Kidney (tissue), 14 donors: ENCODE data around the gene ADAMTS8. TPM values are rescaled to one million over a fixed set of nuclear protein-coding genes. Genes with fewer than 3 reads are reported as not detected.

ENCODE experiments used
- DNase-seq, 5 donors: peaks; one replicate each; pipeline ENCODE4 v3.0.0-alpha.2; 2013 to 2020
- FAIRE-seq: peaks from 2 replicates; lab custom pipeline; 2012; peaks lifted over from hg19 to GRCh38; lab: Jason Lieb, UNC
- H3K27ac ChIP-seq, 2 donors: one replicate each; pipeline ENCODE4 v1.7.0; 2013; ENCODE audit warnings: low read depth in 2 of 2, low read length in 2 of 2, inconsistent platforms in 1 of 2
- H3K27me3 ChIP-seq: one replicate; pipeline ENCODE4 v1.7.1; 2013; ENCODE audit warnings: low read length, inconsistent platforms; ENCODE audit not compliant: control insufficient read depth, insufficient read depth
- H3K36me3 ChIP-seq, 3 donors: one replicate each; pipeline versions ENCODE4 v1.7.0 to v1.7.1; 2013; ENCODE audit warnings: low read length in 3 of 3, control low read depth in 1 of 3, inconsistent platforms in 1 of 3; ENCODE audit not compliant: insufficient read depth in 3 of 3, control insufficient read depth in 2 of 3
- H3K4me1 ChIP-seq, 3 donors: one replicate each; pipeline versions ENCODE4 v1.7.0 to v1.7.1; 2013; ENCODE audit warnings: low read length in 3 of 3, inconsistent platforms in 1 of 3, low read depth in 1 of 3; ENCODE audit not compliant: control insufficient read depth in 2 of 3, insufficient read depth in 2 of 3
- H3K4me3 ChIP-seq, 3 donors: one replicate each; pipeline versions ENCODE4 v1.7.0 to v1.8.1; 2013; ENCODE audit warnings: low read length in 3 of 3, control low read depth in 1 of 3, inconsistent platforms in 1 of 3
- H3K9ac ChIP-seq, 3 donors: one replicate each; pipeline versions ENCODE4 v1.7.0 to v1.7.1; 2013; ENCODE audit warnings: low read length in 3 of 3, control low read depth in 1 of 3, inconsistent platforms in 1 of 3
- H3K9me3 ChIP-seq, 3 donors: one replicate each; pipeline versions ENCODE4 v1.7.0 to v1.7.1; 2013; ENCODE audit warnings: low read length in 3 of 3, control low read depth in 1 of 3, inconsistent platforms in 1 of 3; ENCODE audit not compliant: control insufficient read depth in 2 of 3, insufficient read depth in 1 of 3
- CTCF ChIP-seq: IDR thresholded peaks from 3 replicates; pipeline ENCODE4 v1.5.1; 2012; ENCODE audit warnings: mild to moderate bottlenecking, moderate library complexity, borderline replicate concordance; ENCODE audit not compliant: insufficient read depth; ENCODE audit errors: extremely low read depth
- intact Hi-C: fragments of 100-400 bp; cut with DNase I; formaldehyde crosslinking; loops from one replicate; pipeline ENCODE4 v1.11.1; 2022
- polyA plus RNA-seq: library from polyadenylated mRNA; stranded (reverse); fragments of 350-450 nt; fragmentation: Illumina TruSeq; extraction: RNeasy Lipid Tissue Mini Kit (QIAGEN cat#74804); gene quantifications from one replicate; pipeline ENCODE4 v1.2.3, GENCODE V29; 2014; ENCODE audit warnings: low read depth, low replicate concordance; ENCODE audit not compliant: insufficient read depth
- total RNA-seq: library from RNA; stranded (reverse); fragmentation: NEBNext Ultra II Directional; extraction: Animal tissue kit (Norgen Biotek cat#: 25700); gene quantifications from one replicate; pipeline ENCODE4 v1.2.1, GENCODE V29; 2021
- donor health status: control.
- donor health status: control.
- donor health status: control.
- donor health status: control.
- donor health status: control.
- donor health status: DM: yes; HTN: yes; CAD: no.
- donor health status: Normal renal cell carcinoma (clear cell type).

ADAMTS8 gene
- total and polyA plus RNA-seq, 2 donors from 2014 or later, result 1.2 to 1.6 TPM

- no peak for DNase-seq
- Histone ChIP-seq H3K9ac (no peak overlapping the region), H3K27ac (no peak overlapping the region)
Observed at GRCh38 chr11:130422251-130422995, 6.0 kb downstream of the ADAMTS8 start.

DNA sequence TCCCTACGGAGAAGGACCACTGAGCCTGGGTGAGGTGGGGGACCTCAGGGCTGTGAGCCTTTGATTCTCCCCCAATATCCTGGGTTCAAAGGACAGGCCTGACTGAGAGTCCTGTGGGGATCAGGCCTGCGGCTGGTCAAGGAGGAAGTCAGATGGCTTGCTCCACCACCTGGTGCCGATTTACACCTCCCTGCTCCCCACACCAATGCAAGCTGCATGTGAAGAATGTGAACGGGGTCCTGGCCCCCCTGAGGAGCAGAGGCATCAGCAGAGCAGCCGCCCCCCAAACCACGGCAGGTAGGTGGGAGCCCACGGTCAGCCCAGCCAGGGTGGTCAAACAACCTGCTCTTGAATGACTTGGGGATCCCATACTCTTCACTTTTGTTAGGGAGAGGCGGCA is 6.7 kb downstream of the ADAMTS8 start:
- FAIRE-seq, result no peak
- Histone ChIP-seq H3K27me3 (peaks cover 6% of the 10 kb centered on the region), H3K9ac (no peak overlapping the region), H3K4me3 (no peak overlapping the region), H3K36me3 (no peaks in the 10 kb centered on the region), H3K4me1 (peaks cover 0 to 2% (median 0%) of the 10 kb centered on the region in 3 donors), H3K27ac (no peak overlapping the region), H3K9me3 (no peaks in the 10 kb centered on the region)
- intact Hi-C loops, result no loop called here
- TF ChIP-seq CTCF, result no peak
- no peak for DNase-seq

More at GRCh38 chr11:130422251-130422995, 6.0 kb downstream of the ADAMTS8 start:
- no peak for TF ChIP-seq CTCF
- no peak for FAIRE-seq
- no peaks in the 10 kb centered on the region for H3K36me3 ChIP-seq
- no peak overlapping the region for H3K4me3 ChIP-seq
- intact Hi-C loops, result no loop called here
- peaks cover 0 to 3% (median 0%) of the 10 kb centered on the region in 3 donors for H3K4me1 ChIP-seq
- H3K27me3 ChIP-seq, result peaks cover 12% of the 10 kb centered on the region
- no peaks in the 10 kb centered on the region for H3K9me3 ChIP-seq

GRCh38 chr11:130421199-130421585 is 7.2 kb downstream of the ADAMTS8 start:
- no peaks in the 10 kb centered on the region for H3K36me3 ChIP-seq
- H3K27me3 ChIP-seq, result peaks cover 1% of the 10 kb centered on the region
- TF ChIP-seq CTCF, result no peak
- no peak overlapping the region for H3K4me3 ChIP-seq
- DNase-seq (no peak), FAIRE-seq (no peak)
- peaks cover 0 to 2% (median 0%) of the 10 kb centered on the region in 3 donors for H3K4me1 ChIP-seq
- H3K9me3 ChIP-seq, result no peaks in the 10 kb centered on the region
- no peak overlapping the region for H3K9ac ChIP-seq
- no peak overlapping the region for H3K27ac ChIP-seq
- intact Hi-C loops, result no loop called here
